EH (cell line): ENCODE data around the gene LDLRAD4.
A peak's percentile ranks its signal among the peaks of the same experiment; 100 is the strongest.

Experiments
- DNase-seq: peaks from one replicate; pipeline ENCODE4 v3.0.0-alpha.2; 2015; ENCODE audit warnings: low read depth

The LDLRAD4 gene

DNA sequence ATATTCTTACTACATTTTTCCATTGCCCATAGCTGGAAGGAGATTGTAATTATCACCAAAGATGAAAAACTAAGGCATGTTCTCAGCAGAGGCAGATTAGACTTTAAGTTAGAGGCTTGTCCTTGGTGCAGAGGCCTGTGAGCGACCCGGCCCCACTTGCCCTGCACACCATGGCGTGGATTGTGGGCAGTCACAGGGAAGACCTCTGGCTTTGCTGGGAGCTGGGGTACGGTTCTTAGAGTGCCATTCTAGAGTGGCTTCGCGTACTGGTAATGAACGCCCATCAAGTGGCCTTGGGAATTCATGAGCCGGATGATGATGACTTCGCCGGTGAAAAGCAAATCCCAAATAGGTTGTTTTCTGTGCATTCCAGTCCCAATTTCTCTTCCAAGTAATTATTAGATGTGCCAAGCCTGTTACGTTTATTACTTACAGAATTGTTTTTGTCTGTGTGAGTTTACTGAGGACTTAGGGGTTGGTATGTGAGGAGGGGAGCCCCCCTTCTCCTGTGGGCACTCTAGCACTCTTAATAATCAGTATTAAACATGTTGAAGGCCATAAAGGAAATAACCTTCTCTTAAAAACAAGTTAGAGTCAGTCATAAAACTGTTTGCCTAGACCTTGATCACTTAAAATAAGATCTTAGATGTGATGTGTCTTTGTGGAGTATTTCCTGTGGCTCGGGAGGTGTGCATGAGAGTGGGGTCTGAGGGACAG is 90.6 kb downstream of the LDLRAD4 start:
- DNase-seq = no peak

DNA sequence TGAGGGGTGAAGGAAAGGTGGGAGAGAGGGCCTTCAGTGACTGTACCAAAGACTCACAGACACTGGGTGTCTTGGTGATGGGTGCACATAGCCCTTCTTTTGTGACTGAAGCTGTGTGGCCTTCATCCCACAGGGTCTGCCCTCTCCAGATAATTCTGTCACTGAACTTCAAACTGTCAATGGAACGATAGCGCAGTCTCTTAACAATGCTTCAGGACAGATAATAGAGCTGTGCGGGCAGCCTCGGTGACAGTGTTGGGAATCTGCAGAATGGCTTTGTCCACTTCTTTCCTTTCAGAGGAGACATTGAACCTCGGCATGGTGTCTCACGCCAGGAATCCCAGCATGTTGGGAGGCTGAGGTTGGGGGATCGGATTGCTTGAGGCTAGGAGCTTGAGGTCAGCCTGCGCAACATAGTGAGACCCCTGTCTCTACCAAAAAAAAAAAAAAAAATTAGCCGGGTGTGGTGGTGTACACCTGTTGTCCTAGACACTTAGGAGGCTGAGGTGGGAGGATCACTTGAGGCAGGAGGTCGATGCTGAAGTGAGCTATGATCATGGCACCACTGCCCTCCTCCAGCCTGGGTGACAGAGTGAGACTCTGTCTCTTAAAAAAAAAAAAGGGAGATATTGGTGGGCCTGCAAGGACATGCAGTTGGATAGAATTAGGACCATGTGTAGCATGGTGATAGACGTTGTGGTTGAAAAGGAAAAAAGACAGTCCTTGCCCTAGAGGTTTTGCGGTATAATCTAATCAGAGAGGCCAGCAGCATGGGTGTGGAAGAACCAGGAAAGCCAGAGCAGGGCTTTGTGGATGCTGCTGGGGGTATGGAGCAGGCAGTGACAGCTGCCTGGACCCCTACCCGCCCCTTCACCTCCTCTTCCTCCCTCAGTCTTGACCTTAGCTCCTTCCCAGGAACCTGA is 91.4 kb downstream of the LDLRAD4 start:
- DNase-seq = no peak

DNA sequence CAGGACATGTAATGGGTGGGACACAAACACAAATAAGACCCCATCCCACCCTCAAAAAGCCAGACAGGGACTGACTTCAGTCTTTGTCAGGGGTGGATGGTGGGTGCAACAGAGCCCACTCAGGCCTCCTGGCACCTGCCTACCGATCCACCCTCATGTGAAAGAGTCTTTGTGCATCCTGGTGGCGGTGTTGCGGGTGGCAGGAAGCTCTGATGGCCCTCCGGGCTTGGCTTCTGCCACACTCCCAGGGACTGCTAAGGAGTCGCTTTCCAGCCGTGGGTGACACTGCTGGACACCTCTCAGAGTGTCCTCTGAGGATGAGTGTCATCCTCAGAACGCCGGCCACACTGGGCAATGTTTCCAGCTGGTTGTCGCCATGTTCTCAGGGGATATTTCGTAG is 92.6 kb downstream of the LDLRAD4 start:
- DNase-seq = no peak

DNA sequence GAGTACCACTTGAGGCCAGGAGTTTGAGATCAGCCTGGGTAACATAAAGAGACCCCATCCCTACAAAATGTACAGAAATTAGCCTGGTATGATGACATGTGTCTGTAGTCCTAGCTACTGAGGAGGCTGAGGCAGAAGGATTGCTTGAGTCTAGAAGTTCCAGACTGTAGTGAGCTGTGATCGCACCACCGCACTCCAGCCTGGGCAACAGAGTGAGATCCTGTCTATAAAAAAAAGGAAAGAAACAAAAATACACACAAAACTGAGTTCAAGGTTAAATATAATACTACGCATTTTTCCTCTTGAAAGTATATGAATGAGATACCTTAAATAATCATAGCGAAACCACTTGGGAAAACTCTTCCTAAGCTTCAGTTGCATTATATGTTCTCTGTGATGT is 94.0 kb downstream of the LDLRAD4 start:
- DNase-seq = no peak

DNA sequence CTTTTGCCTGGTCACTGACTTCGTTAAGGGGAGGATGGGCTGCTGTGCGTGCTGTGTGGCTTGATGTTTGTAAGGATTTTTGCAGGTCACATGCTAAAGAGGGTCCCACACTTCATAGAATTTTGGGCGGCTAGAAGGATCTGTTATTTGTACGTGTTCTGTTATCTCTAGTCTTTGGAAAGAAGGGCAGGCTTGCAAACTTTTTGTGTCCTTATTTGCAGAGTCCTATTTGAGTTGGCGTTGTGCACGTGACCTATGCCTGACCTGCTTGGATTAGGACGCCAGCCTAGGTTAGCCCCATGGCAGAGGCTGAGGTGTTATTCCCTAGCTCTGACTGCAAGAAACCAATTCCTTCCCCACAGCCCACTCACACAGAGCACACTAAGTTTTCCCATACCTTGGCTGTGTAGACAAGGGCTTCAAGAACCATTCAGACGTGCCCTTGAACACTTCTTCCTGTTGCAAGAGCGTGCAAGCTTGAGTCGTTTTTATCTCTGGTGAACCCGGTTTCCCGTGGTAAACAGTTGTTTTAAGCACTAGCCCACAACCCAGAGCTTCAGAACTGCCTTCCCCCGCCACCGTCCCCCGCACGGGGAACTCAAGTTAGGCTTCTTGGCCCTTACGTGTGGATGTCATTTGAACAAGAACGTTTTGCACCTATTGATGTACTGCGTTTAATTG is 94.6 kb downstream of the LDLRAD4 start:
- DNase-seq = no peak

DNA sequence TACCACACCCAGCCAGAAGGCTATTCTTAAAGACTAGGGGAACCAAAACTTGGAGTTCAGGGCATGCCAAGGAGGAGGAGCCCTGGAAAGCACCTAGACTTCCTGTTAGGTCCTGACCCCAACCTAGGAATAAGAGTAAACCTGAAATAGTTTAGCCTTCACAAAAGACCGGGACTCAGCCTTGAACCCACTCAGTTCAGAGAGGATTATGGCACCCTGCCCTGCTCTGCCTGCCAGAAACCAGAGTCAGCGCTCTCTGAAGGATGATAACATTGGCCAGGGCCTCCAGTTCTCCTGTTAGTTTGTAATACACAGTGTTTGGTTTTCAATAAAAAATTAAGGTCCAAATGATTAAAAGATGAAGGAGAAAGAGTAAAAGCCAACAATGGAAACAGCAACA is 96.4 kb downstream of the LDLRAD4 start:
- no peak for DNase-seq

DNA sequence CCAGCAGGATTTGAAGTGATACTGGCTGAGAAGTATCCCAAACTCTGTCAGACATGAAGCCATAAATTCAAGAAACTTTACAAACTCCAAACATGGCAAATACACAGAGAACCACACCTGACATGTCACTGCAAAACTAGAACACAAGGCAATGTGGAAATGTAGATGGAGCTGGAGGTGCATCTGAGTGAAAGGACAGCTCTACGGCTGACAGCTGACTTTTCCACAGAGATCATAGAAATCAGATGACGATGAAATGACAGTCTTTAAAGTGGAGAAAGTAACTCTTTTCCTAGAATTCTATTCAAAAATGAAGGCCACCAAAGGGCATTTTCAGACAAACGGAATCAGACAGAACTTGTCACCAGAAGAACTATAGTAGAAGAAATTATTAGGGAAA is 97.5 kb downstream of the LDLRAD4 start:
- DNase-seq = no peak

DNA sequence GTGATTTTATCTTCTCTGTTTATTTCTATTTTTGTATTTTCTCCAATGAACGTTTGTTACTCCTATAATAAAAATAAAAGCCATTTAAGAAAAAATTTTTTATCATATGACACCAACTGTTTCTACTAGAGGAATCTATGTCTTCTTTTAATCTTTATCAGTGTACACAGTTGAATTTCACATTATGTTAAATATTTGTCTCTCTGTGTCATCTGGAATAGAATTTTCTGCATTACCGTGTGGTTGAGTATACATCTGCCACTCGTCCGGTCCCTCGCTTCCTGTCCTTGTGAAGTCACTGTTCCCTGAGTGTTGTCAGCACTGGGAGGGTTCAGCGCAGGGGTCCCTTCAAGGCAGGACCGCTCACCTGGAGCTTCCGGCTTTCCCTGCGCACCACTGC is 99.2 kb downstream of the LDLRAD4 start:
- DNase-seq = no peak

DNA sequence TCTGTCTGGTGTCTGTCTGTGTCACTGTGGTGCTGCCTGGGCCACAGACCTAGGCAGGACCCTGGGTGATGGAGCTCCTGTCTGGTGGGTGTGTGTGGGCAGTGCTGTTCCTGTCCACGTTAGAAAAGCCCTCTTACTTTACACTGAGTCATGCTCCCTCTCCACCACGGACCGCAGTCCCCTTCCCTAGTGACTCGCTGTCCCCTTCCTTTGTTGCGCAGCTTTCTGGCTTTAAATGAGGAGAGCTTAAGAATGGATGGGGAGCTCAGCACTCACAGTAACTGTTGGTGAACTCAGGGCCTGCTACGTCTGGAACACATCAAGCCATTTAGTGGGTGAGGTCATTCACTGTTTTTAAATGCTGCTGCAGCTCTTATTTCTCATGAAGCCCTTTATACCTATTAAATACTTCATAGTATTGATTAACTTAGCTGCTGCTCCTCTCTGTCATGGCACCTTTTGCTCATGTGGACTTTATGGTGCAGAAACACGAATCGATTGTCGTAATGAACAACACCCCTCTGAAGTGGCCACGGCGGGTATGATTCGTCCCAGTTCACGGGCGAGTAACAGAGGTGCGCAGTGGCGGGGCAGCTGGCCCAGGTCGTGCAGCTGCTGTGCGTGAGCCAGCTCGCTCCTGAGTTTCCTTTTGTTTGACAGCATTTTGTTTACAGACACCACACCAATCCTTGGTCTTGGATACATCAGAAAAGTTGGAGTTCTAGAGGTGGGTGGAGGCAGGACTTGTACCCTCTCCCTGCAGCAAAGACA is 100.4 kb downstream of the LDLRAD4 start:
- DNase-seq = no peak

DNA sequence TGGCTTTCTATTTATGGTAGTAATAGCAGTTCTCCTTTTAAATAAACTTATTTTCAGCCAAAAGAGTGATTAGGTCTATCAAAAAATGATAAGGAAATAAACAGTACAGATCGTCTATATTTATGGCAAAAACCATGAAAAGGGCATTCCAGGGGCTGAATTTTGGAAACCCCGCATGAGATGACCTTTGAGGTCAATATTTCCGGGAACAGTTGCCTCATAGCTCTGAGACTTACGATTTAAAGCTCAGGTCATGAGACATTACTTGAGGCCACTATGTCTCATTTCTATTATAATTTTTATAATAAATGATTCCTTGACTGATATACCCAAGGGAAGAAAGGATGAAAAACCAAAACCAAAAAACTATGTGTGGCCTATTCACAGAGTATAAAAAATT is 101.1 kb downstream of the LDLRAD4 start:
- DNase-seq = no peak

DNA sequence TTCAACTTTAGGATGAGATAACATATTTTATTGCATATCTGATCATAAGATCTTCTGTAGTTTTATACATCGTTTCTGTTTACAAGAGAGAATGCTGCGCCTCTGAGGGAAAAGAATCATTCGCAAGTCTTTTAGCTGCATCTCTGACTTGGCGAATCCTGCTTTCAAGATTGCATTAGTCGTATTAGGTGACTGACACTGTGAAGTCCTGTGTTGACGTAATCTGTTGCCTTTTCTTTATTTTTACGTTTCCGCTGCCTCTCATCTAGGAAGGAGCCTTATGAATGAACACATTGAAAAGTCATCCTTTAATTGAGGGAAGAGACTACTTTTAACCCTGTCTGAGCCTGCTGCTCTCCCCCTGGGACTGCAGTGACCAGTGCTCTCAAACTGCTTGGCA is 101.5 kb downstream of the LDLRAD4 start:
- no peak for DNase-seq

DNA sequence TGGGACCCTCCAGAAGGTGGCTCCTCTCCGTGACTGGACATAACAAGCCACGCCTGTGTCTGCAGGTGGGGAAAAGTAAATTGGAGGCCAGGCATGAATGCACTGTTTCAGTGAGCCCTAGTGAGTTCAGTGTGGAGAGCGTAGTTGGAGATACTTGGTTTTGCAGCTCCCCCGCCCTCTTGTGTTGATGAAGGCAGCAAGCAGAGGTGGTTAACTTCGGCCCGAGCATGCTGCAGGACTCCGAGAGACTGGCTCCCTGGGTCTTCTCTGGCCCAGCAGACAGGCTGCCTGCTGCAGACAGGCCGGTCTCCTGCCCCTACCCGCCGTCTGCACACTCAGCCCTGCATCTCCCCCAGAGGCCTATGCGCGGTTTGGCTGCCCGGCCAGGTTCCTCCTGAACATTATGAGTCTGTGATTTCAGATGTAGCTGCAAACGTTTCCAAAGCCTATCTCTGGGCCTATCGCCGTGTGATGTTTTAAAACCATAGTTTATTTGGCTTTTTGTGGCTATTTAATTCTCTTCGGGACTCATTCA is 102.4 kb downstream of the LDLRAD4 start:
- no peak for DNase-seq

DNA sequence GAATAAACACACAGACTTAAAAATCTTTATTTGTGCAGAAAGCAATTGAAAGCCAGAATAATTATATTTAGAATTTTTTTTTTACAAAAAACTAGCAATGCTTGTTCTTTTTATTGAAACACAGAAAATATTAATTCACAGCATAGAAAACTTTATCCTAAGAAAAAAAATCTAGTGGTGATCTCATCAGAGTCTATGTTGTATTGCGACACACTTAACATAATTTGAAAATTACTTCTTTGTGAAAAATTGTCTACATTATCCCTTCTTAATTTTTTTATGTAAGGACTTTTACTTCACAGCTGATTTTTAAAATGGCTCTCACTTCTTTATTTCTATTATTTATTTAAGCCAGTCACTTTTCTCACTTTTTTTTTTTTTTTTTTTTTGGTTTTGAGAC is 103.4 kb downstream of the LDLRAD4 start:
- DNase-seq = no peak

DNA sequence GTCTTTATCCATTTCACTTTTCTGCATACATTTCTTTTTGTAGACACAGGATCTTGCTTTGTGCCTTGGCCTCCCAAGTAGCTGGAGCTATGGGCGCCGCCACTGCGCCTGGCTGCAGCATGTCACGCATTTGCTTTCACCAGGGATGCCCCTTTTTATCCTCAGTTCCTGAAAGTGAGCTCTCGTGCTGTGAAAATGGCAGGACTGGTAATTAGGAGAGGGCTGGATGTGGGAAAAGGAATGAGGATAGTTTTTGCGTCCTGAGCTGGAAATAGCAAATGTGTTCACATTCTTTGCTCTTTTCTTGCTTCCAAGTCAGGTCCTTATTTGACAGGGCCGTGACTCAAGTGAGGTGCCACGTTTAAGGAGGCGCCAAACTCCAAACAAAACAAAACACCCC is 104.6 kb downstream of the LDLRAD4 start:
- DNase-seq = no peak

DNA sequence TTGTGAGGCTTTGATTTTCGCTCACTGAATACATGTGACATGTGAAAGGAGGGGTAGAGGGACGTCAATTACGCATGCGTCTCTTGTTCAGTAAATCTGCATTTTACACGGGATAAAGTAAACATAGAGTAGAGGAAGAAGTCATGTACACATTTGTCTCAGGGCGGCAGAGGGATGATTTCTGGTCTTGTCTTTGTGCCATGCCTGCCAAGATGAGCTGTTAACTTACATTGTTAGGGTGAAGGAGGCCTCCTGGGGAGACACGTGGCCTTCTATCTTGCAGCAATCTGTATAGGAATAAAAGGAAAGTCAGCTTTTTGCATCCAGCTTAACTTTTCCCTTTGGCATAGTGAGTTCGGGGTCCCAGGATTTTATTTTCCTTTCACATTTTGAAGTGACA is 106.3 kb downstream of the LDLRAD4 start:
- no peak for DNase-seq

DNA sequence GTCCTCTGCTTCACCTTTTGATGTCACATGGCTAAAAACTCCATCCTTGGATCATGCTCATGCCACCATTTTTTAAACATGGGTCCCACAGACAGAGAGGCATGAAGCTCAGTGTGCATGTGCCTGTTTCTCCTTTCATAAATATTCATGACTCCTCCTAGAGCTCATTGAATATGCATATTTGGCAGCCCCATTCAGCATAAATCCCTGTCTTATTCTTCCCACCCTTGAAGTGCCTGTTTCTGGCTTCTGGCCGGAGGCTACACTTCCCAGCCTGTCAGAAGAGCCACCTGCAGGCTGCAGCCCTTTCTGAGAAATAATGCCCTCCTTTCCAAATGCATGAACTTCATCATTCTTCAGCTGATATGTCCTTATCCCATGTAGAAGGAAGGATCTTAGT is 109.7 kb downstream of the LDLRAD4 start:
- no peak for DNase-seq

DNA sequence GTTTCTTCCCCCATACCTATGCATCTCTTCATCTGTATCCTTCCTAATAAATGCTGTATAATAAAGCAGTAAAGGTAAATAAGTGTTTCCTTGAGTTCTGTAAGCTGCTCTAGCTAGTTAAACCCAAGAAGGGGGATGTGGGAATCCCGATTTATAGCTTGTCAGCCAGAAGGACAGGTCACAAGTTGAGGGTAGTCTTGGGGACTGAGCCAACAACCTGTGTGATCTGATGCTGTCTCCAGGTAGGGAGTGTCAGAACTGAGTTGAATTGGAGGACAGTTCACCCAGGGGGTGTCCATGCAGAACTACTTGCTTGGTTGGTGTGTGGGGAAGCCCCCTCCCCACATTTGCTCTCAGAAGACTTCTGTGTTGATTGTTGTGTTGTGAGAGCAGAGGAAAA is 112.4 kb downstream of the LDLRAD4 start:
- DNase-seq = no peak

DNA sequence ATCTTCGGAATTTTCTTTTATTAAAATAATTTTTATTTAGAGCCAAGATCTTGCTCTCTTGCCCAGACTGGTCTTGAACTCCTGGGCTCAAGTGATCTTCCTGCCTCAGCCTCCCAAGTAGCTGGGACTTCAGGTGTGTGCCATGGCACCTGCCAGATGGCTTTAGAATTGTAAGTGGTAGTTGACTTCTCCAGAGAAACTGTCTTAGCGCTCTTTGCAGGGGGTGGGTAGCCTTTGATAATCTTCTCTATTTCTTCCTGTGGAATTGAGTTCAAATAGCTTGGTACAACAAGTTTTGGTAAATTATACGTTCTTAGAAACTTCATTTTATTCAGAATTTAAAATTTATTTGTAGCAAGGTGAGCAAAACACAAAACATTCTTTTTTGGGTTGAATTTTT is 113.3 kb downstream of the LDLRAD4 start:
- no peak for DNase-seq

DNA sequence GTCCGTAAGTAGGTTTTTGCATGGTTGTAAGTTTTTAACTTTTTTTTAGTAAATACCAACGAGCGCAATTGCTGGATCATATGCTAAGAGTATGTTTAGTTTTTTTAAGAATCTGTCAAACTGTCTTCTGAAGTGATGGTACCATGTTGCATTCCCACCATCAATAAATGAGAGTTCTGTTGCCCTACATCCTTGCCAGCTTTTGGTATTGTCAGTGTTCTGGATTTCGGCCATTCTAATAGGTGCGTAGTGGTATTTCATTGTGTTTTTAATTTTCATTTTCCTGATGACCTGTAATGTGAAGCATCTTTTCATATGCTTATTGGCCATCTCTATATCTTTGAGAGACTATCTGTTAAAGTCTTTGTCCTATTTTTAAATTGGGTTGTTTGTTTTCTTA is 114.3 kb downstream of the LDLRAD4 start:
- DNase-seq = no peak

DNA sequence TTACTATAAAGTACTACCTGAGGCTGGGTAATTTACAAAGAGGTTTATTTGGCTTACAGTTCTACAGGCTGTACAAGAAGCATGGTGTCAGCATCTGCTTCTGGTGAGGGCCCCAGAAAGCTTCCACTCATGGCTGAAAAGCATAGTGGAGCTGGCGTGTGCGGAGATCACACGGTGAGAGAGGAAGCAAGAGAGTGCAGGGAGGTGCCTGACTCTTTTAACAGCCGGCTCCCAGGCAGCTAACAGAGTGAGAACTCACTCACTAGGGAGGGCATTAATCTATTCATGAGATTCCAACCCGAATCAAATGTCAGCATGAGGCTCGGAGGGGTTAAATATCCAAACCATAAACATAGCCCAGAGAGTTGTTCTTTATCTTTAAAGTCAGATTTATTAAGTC is 117.3 kb downstream of the LDLRAD4 start:
- no peak for DNase-seq

DNA sequence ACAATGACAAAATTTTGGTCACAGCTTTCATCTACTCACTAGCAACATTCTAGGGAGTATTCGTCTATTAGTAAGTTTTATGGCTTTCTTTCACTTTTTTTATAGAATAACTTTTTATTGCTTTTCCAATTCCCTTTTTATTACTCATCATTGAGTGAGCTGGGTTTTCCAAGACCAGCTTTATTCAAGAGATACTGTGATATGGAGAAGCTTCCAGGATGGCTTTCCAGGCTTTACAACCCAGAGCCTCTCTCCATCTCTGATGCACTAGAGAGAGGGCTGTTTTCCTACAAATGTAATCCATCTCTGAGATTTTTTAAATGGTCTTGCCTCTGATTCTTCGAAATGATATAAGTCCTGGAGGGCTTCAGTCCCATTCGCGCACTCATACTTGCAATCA is 118.3 kb downstream of the LDLRAD4 start:
- DNase-seq = peak; percentile 36

DNA sequence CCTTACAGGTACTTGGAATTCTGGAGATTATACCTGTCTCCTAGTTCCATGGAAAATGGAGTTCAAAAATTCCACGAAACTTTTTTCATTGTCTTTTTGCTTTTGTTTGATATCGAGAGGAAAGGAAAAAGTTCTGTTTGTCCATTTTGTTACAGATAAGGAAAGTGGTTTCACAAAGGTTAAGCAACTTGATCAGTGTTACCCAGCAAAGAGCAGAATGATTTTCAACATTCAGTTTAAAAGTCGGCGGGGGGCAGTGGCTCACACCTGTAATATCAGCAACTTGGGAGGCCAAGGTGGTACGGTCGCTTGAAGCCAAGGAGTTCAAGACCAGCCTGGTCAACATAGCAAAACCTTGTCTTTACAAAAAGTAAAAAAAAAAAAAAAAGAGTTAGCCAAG is 118.8 kb downstream of the LDLRAD4 start:
- DNase-seq = no peak
